ENCODE data around the gene NR1I3.

The NR1I3 gene

GRCh38 chr1:161197560-161198193, 40.3 kb downstream of the NR1I3 start:
- in situ Hi-C loops (cut with MboI; ENCODE audit: low sequenced_read_pairs), result no loop called here

DNA sequence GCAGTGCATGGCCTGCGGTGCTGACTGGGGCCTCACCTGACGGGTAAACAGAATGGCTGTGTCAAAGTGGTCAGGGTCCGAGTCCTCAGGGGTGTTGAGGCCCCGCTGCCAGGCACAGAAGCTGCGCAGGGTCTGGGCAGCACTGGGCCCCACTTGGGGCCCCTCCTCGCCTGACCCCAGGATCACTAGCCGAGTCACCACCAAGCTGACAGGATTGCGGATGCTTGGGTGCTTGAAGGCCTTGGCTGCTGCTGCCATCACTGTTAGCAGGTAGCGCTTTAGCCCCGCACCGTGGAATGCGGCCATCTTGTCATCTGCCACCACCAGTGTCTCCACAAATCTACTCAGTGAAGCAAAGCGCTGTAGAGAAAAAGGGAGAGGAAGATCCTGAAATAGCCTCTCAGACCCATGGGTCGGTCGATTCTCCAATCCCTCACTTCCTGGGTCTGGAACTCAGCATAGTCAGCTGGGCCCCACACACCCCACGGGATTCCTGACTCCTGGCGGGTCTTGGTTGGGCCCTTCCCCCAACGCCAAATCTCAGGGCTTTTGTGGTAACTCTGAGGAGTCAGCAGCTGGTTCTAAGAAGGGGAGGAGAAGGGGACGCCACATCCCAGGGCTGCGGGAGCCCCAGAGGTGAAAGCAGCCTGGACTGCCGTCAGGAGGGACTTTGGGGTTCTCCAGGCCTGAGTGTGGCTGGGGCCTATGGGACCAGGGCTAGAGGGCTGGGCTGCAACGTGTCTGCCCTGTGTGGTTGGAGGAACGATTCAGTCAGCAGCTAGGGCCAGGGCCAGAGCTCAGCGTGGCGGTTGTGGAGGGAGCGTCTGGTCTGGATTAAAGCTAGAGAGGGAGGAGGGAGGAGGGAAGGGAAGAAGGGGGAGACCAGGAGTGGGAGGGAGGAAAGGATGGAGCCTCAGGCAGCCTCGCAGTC, 41.2 kb downstream of the NR1I3 start:
- in situ Hi-C loops (cut with MboI; ENCODE audit: low sequenced_read_pairs), result no loop called here

- in situ Hi-C loops (cut with MboI; ENCODE audit: low sequenced_read_pairs), result no loop called here
These were observed 41.9 kb downstream of the NR1I3 start for GRCh38 chr1:161196111-161196510.

DNA sequence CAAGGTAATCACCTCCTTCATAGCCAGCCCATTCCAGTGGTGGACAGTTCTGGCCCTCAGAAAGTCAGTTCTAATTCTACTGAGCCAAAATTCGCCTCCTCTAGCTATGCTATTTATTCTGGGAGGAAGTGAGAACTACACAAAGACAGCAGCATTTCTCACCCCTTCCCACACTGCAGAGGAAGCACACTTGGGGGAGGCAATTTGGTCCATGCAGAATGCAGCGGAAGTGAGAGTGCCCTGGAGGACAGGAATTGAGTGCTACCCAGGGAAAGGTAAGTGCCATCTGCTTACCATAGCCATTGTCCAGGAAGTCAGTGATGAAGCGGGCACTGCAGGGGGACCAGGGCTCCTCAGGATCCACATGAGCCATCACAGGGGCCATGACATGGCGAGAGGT, 42.8 kb downstream of the NR1I3 start:
- in situ Hi-C loops (cut with MboI; ENCODE audit: low sequenced_read_pairs), result no loop called here

DNA sequence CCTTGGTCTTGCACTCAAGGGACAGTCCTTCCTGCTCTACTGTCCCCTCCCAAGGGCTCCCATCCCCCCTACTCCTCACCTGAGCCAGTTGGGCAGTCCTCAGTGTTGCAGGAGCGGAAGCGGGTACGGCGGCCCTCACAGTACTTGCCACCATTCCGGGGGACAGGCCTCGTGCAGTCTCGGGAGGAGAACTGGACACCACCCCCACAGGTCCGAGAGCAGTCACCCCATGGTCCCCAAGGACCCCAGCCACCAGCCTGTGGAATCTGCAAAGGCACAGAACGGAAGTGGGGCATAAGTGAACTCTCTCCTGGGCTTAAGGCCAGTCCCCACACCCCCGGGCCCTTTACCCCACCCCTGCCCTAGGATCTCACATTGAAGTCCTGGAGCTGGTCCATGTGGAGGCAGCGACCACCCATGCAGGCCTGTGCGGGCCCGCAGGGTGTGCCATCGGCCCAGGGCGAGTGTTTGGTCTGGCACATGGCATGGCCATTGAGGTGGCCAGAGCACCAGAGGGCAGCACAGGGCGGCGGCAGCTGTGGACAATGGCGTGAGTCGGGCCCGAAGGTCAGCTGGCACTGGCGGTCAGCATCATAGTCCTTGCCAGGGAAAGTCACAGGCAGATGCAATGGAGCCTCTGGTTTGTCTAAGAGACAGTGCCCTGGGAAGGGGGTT, 44.3 kb downstream of the NR1I3 start:
- in situ Hi-C loops (cut with MboI; ENCODE audit: low sequenced_read_pairs), result no loop called here

- in situ Hi-C loops (cut with MboI; ENCODE audit: low sequenced_read_pairs), result no loop called here
These were observed 45.2 kb downstream of the NR1I3 start for GRCh38 chr1:161192476-161193465.

GRCh38 chr1:161191971-161192370, 46.0 kb downstream of the NR1I3 start:
- in situ Hi-C loops (cut with MboI; ENCODE audit: low sequenced_read_pairs), result no loop called here

DNA sequence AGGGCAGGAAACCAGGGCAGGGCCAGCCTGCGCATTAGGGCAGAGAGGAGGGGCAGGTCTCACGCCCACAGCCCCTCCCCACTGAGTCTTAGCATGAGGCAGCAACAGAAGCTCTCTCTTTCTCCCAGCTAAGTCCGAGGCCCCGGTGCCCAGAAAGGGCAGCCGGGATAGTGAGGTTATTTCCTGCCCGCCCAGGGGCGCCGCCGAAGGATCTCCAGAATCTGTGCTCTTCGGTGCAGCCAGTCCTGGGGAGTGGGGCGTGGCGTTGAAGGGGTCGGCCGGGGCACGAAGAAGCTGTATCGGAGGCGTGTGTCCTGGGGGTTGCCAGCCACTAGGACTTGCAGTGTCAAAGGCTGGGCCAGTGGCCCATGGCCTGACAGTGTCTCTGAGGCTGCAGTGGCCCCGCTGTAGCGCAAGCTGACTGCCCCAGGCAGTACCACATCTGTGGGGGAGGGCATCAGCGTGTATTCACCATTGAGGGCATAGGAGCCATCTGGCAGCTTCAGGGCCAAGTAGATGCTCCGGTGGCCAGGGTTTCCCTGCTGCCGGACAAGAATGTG, 47.0 kb downstream of the NR1I3 start:
- in situ Hi-C loops (cut with MboI; ENCODE audit: low sequenced_read_pairs), result no loop called here

GRCh38 chr1:161189036-161189435, 49.0 kb downstream of the NR1I3 start:
- in situ Hi-C loops (cut with MboI; ENCODE audit: low sequenced_read_pairs), result no loop called here

DNA sequence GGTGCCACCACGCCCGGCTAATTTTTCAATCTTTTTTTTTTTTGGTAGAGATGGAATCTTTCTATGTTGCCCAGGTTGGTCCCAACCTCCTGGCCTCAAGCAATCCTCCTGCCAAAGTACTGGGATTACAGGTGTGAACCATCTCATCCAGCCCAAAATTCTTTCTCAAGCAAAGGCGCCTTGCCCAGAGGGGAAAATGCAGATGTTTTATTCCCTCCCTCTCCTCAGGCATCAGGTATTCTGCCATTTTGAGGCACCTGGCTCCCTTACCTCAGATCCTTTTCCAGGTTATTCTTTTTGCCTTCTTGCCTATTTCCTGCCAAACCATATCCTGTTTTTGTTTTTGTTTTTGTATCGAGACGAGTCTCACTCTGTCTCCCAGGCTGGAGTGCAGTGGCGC, 49.6 kb downstream of the NR1I3 start:
- in situ Hi-C loops (cut with MboI; ENCODE audit: low sequenced_read_pairs), result no loop called here

- in situ Hi-C loops (cut with MboI; ENCODE audit: low sequenced_read_pairs), result no loop called here
These were observed 50.7 kb downstream of the NR1I3 start for GRCh38 chr1:161187311-161187710.

DNA sequence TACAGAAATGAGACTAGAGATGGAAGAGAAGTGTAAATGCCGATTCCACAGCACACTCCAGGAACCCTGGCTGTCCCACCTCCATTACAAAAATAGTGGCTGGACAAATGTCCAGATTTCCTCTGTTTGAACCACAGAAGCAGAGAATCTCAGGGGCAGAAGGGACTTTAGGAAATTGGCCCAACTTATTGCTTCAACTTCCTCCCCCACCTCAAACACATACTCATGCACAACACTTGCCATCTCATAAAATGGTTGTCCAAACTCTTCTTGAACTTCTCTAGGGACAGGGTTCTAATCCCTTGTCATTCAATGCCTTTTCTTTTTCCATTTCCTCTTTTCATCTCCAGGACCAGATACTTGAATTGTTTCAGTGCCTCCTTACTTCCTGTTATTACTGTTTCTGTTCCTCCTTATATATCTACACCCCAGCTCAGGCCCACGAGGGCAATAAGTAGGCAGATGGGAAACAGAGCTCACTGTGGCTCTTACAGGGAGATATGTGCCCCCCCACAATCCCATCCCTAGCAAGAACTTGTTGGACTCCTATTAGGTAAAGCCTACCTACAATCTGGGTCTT, 52.2 kb downstream of the NR1I3 start:
- in situ Hi-C loops (cut with MboI; ENCODE audit: low sequenced_read_pairs), result no loop called here

DNA sequence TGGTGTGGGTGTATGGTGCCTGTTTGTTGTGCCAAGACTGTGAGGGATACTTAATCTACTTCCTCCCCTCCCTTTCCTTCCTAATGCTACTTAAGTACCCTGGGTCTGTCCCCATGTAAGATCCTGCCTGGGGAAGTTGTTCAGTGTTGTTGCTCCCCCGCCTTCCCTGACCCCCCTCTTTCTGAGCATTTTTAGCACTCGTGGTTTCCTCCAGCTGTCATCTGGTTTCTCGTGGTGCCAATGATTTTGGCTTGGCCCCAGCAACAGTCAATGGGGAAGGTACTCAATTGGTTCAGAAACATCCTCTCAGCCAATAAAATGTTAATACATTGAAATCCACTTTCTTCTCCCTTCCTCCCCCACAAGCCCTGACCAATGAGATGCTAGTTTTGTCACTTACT, 52.7 kb downstream of the NR1I3 start:
- in situ Hi-C loops (cut with MboI; ENCODE audit: low sequenced_read_pairs), result no loop called here

- in situ Hi-C loops (cut with MboI; ENCODE audit: low sequenced_read_pairs), result no loop called here
These were observed 55.8 kb downstream of the NR1I3 start for GRCh38 chr1:161182214-161182613.

DNA sequence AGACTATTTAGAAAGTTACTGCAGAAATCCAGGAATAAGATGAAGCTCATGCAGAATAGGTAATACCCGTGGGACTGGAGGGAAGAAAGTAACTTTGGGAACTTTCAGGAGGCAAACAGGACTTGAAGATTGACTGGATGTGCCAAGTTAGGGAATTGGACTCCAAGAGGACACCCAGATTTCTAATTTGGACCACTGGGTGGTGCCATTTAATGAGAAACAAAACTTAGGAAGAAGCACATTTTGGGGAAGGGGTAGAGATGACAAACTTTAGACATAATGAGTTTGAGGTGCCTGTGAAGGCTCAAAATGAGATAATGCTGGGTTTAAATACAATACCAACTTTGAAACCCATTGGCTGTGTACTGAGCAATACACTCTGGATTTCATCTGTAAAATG, 57.4 kb downstream of the NR1I3 start:
- in situ Hi-C loops (cut with MboI; ENCODE audit: low sequenced_read_pairs), result no loop called here

- in situ Hi-C loops (cut with MboI; ENCODE audit: low sequenced_read_pairs), result no loop called here
These were observed 58.3 kb downstream of the NR1I3 start for GRCh38 chr1:161179698-161180097.
